Activated naive CD8-positive, alpha-beta T cell (primary cell): ENCODE results near the gene FN3KRP.
A peak's percentile ranks its signal among the peaks of the same experiment; 100 is the strongest.

Experiments used
- H3K27ac Mint-ChIP-seq: one replicate; pipeline ENCODE4 v1.8.0; 2021; ENCODE audit warnings: mixed read lengths
- H3K27me3 Mint-ChIP-seq: one replicate; pipeline ENCODE4 v1.8.0; 2021; ENCODE audit warnings: mixed read lengths
- H3K36me3 Mint-ChIP-seq: one replicate; pipeline ENCODE4 v1.8.0; 2021; ENCODE audit warnings: mixed read lengths
- H3K4me1 Mint-ChIP-seq: one replicate; pipeline ENCODE4 v1.8.0; 2021; ENCODE audit warnings: low read depth, mixed read lengths
- H3K4me3 Mint-ChIP-seq: one replicate; pipeline ENCODE4 v1.8.0; 2021; ENCODE audit warnings: mild to moderate bottlenecking, mixed read lengths
- H3K9me3 Mint-ChIP-seq: one replicate; pipeline ENCODE4 v1.8.0; 2021; ENCODE audit warnings: low read depth, mixed read lengths

The FN3KRP gene

GRCh38 chr17:82713071-82713723 is 3.3 kb upstream of the FN3KRP start:
- Mint-ChIP-seq H3K36me3 (no peaks in the 10 kb centered on the region), H3K4me3 (no peak overlapping the region), H3K4me1 (peaks cover 13% of the 10 kb centered on the region), H3K9me3 (no peaks in the 10 kb centered on the region), H3K27ac (no peak overlapping the region), H3K27me3 (no peaks in the 10 kb centered on the region)

DNA sequence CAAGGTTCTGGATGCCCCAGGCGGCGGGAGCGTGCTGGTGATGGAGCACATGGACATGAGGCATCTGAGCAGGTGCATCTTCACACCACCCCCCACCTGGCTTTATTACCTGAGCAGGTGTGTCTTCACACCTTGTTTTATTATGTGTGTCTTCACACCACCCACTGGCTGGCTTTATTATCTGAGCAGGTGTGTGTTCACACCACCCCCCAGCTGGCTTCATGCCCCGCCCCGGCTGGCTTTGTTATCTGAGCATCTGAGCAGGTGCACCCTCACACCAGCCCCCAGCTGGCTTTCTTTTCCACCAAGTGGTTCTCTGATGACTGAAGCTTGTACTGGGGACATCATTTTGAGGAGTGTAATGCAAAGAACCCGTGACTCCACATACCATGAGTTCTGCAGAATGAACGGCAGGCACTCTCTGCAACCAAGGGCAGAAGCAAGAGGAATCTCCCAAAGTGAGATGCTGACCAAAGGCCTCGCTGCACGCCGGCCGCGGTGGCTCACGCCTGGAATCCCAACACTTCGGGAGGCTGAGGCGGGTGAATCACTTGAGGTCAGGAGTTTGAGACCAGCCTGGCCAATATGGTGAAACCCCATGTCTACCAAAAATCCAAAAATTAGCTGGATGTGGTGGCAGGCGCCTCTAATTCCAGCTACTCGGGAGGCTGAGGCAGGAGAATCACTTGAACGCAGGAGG is 2.6 kb downstream of the FN3KRP start:
- Mint-ChIP-seq H3K9me3 (no peaks in the 10 kb centered on the region), H3K36me3 (no peaks in the 10 kb centered on the region), H3K27ac (no peak overlapping the region), H3K4me3 (peak overlapping the region; percentile 46), H3K4me1 (peaks cover 18% of the 10 kb centered on the region), H3K27me3 (no peaks in the 10 kb centered on the region)

GRCh38 chr17:82720204-82720603 is 3.7 kb downstream of the FN3KRP start:
- Mint-ChIP-seq H3K27ac (no peak overlapping the region), H3K4me1 (peaks cover 18% of the 10 kb centered on the region), H3K36me3 (no peaks in the 10 kb centered on the region), H3K4me3 (no peak overlapping the region), H3K9me3 (no peaks in the 10 kb centered on the region), H3K27me3 (no peaks in the 10 kb centered on the region)

- no peaks in the 10 kb centered on the region for H3K9me3 Mint-ChIP-seq
- H3K36me3 Mint-ChIP-seq = no peaks in the 10 kb centered on the region
- H3K4me3 Mint-ChIP-seq = no peak overlapping the region
- no peaks in the 10 kb centered on the region for H3K27me3 Mint-ChIP-seq
- H3K4me1 Mint-ChIP-seq = peaks cover 13% of the 10 kb centered on the region
- no peak overlapping the region for H3K27ac Mint-ChIP-seq
These were observed 6.0 kb downstream of the FN3KRP start for GRCh38 chr17:82722341-82723013.

DNA sequence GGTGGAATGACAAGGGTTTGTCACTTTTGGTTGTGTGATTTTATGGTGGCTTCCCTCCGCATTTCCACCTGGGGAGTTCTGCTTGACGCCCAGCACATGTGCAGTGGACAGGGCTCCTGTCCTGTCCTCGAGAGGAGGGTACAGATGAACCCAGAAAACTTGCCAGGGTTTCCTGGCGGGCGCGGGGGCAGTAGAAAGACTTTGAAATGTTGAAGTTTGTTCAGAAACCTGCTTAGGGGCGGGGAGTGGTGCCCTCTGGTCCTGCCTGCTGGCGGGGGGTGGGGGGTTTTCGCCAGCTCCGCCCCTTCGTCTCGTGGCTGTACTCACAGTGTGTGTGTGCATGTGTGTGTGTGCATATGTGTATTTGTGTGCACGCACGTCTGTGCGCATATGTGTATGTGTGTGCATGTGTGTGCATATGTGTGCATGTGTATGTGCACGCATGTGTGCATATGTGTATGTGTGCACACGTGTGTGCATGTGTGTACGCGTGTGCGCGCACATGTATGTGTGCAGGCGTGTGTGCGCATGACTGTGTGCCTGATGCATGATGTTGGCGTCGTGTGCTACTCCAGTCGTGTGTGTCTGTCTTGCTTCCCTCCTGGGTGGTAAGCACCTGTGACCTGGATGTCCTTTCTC is 6.8 kb downstream of the FN3KRP start:
- H3K27ac Mint-ChIP-seq = no peak overlapping the region
- no peaks in the 10 kb centered on the region for H3K27me3 Mint-ChIP-seq
- H3K36me3 Mint-ChIP-seq = no peaks in the 10 kb centered on the region
- H3K9me3 Mint-ChIP-seq = no peaks in the 10 kb centered on the region
- H3K4me3 Mint-ChIP-seq = no peak overlapping the region
- peaks cover 5% of the 10 kb centered on the region for H3K4me1 Mint-ChIP-seq

- no peak overlapping the region for H3K27ac Mint-ChIP-seq
- H3K36me3 Mint-ChIP-seq = peaks cover 2% of the 10 kb centered on the region
- H3K27me3 Mint-ChIP-seq = no peaks in the 10 kb centered on the region
- no peak overlapping the region for H3K4me3 Mint-ChIP-seq
- no peaks in the 10 kb centered on the region for H3K4me1 Mint-ChIP-seq
- H3K9me3 Mint-ChIP-seq = no peaks in the 10 kb centered on the region
These were observed 9.9 kb downstream of the FN3KRP start for GRCh38 chr17:82726427-82726826.

DNA sequence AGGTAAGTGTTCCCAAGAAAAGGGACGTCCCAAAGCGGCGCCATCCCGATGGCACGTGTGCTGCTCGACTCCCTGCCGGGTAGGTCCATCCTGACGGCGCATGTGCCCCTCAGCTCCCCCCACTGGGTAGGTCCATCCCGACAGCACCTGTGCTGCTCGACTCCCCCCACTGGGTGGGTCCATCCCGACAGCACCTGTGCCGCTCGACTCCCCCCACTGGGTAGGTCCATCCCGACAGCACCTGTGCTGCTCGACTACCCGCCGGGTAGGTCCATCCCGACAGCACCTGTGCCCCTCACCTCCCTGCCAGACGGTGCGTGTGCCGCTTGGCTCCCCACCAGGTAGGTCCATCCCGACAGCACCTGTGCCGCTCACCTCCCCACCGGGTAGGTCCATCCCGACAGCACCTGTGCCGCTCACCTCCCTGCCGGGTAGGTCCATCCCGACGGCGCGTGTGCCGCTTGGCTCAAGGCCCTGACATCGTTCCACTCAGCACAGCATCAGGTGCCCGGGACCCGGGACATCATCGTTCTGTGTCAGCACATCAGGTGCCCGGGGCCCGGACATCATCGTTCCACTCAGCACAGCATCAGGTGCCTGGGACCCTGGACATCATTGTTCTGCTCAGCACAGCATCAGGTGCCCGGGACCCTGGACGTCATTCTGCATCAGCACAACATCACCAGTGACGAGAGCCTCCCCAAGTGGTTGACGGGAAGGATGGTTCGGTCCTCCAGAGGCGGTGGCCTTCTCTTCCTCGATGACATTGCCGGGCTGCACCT is 13.2 kb downstream of the FN3KRP start:
- H3K9me3 Mint-ChIP-seq = no peaks in the 10 kb centered on the region

GRCh38 chr17:82732118-82732743 is 15.7 kb downstream of the FN3KRP start:
- Mint-ChIP-seq H3K27ac (no peak overlapping the region), H3K36me3 (peaks cover 8% of the 10 kb centered on the region), H3K27me3 (no peaks in the 10 kb centered on the region), H3K4me3 (no peak overlapping the region), H3K9me3 (no peaks in the 10 kb centered on the region), H3K4me1 (peaks cover 4% of the 10 kb centered on the region)

More for the DNA sequence above, 13.2 kb downstream of the FN3KRP start:
- Mint-ChIP-seq H3K36me3 (peaks cover 8% of the 10 kb centered on the region), H3K4me3 (no peak overlapping the region), H3K4me1 (no peaks in the 10 kb centered on the region), H3K27me3 (no peaks in the 10 kb centered on the region), H3K27ac (no peak overlapping the region)

DNA sequence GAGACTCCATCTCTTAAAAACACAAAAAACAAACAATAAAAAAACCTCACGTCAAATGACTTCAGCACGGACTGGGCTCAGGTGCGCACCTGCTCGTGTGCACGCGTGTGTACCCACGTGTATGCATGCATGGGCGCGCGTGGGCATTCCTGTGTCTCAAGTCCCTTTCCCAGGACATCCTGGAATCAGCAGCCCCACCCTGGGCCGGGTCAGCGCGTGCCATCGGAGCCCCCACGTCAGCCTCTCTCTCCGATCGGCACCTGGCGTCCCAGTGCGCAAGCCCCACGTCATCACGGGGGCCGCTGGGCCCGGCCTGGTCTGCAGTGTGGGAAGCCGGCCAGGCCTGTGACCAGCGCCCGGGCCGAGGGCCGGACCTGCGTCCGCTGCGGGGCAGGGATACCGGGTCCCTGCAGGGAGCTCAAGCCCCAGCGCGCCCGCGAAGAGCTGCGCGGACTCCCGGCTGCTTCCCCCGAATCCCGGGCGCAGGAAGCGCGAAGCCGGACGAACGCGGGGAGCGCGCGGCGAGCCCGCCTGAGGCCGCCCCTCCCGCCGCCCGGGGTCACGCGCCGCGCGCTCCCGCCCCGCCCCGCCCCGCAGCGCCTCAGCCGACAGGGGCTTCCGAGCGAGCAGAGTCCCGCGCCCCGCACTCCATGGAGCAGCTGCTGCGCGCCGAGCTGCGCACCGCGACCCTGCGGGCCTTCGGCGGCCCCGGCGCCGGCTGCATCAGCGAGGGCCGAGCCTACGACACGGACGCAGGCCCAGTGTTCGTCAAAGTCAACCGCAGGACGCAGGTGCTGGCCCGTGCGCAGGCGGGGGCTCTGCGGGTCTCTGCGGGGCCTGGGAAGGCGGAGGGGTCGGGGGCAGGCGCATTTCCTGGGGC is 18.7 kb downstream of the FN3KRP start, which contains the start of gene FN3K:
FN3K (plus strand) TSS at position 629 of the 880 bp plus-strand sequence; CDS start at position 651, 22 bp downstream.
- Mint-ChIP-seq H3K27ac (no peak within 1 kb of the TSS), H3K9me3 (no peaks in the 10 kb centered on the region), H3K4me1 (peaks cover 4% of the 10 kb centered on the region), H3K36me3 (peaks cover 10% of the 10 kb centered on the region), H3K4me3 (peak within 1 kb of the TSS; percentile 79), H3K27me3 (no peaks in the 10 kb centered on the region)

GRCh38 chr17:82736511-82737185 is 20.1 kb downstream of the FN3KRP start:
- H3K4me1 Mint-ChIP-seq = peaks cover 4% of the 10 kb centered on the region
- no peak overlapping the region for H3K27ac Mint-ChIP-seq
- peaks cover 20% of the 10 kb centered on the region for H3K36me3 Mint-ChIP-seq
- no peaks in the 10 kb centered on the region for H3K27me3 Mint-ChIP-seq
- H3K4me3 Mint-ChIP-seq = peak overlapping the region; percentile 79
- peaks cover 10% of the 10 kb centered on the region for H3K9me3 Mint-ChIP-seq

DNA sequence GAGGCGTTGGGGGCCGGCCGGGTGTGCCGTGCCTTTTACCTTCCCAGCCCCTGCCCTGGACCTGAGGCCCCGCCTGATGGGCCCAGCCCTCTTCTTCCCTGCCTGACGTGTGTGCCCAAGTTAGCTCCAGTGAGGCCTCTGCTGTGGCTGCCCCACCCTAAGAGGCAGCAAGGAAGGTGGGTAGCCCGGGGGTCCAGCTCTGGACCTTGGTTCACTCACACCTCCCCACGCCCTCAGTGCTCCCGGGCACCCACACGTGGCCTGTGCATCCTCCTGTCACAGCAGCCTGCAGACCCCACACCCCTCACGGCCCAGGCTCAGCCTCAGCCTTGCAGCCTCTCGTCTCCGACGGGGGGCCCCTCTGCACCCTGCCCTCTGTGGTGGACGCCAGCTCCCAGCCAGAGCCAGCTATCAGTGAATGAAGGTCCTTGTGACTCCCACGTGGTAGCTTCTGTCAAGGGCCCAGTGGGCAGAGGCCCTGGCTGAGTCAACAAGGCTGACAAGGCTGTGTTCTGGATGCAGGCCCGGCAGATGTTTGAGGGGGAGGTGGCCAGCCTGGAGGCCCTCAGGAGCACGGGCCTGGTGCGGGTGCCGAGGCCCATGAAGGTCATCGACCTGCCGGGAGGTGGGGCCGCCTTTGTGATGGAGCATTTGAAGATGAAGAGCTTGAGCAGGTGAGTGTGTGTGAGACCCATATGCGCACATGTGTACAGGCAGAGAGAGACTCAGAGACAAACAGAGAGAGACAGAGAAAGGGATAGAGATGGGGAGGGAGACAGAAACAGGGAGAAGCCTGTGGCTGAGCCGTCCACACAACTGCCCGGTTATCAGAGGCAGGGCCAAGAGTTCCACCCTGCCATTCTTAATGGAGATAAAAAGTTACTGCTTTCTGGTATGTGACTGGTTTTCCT is 21.7 kb downstream of the FN3KRP start:
- Mint-ChIP-seq H3K4me3 (no peak overlapping the region), H3K27ac (no peak overlapping the region), H3K36me3 (peaks cover 22% of the 10 kb centered on the region), H3K9me3 (peaks cover 10% of the 10 kb centered on the region), H3K4me1 (peaks cover 4% of the 10 kb centered on the region), H3K27me3 (no peaks in the 10 kb centered on the region)
